ENCODE results near the gene DPYD. TPM values are rescaled to one million over a fixed set of nuclear protein-coding genes. Genes with fewer than 3 reads are reported as not detected.

The DPYD gene
- total and polyA plus RNA-seq, 9 of the 15 experiments (the other 6 are each of a cell fraction or from before 2014, with no cell fraction given) = 0.03 to 0.25 (median 0.08) TPM; not detected in 2

DNA sequence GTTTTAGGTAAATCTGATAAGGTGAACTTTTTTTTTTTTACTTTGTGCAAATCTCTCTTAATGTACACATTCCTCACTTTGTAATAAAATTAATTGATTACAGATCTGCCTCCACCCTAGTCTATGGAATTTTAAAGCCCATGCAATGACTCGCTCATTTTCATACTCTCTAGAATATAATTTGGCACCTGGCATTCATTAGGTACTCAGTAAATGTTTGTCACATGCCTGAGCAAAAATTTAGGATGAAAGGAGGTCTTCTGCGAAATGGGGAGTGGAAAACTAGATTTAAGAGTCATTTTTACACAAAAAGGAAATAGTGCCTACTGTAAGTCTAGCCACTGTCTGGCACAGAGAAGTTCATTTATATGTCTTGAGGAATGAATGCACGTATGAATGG, 350.1 kb downstream of the DPYD start:
- BruUV-seq (replicated peaks) = no TSS peak
- ChIA-PET CTCF (ENCODE audit: low intra/inter-chr PET ratio) (no interaction called here), POLR2A (interaction anchor here (0.6 kb wide), 1 partner anchor 881 kb away, joined by 7 read pairs; no protein-coding TSS in a partner anchor)
- no peaks in the 10 kb centered on the region for H4K20me1 ChIP-seq (replicated peaks; ENCODE audit: control insufficient read depth, insufficient read depth, low read length)
- in situ Hi-C loops (cut with MboI) (no loop called here), intact Hi-C loops (cut with micrococcal nuclease) (no loop called here)
- H3K9ac ChIP-seq (ENCODE audit: insufficient read depth in 1 of 2, low read depth in 2 of 2, low read length in 2 of 2) = no peak overlapping the region
- no peak overlapping the region for H3K4me3 ChIP-seq
- no peak for TF ChIP-seq CHD2 (IDR thresholded peaks at IDR 0.05; ENCODE audit: low read depth, low read length)
- no peak for TF ChIP-seq MYC (IDR thresholded peaks at IDR 0.05; ENCODE audit: low read depth, low read length)
- TF ChIP-seq MYC (CRISPR knock-in tag; IDR thresholded peaks at IDR 0.05; ENCODE audit: borderline replicate concordance, low read depth) = no peak
- TF ChIP-seq PTBP1 (IDR thresholded peaks at IDR 0.05; ENCODE audit: low read depth, low read length) = no peak
- TF ChIP-seq HMG20A (CRISPR knock-in tag; conservative IDR thresholded peaks at IDR 0.05) = no peak
- no peak for TF ChIP-seq PCBP2 (IDR thresholded peaks at IDR 0.05; ENCODE audit: low read depth, low read length, poor library complexity, severe bottlenecking)
- no peak for TF ChIP-seq RFX7 (CRISPR knock-in tag; IDR thresholded peaks at IDR 0.05)
- no peak overlapping the region for H3K4me2 ChIP-seq (ENCODE audit: insufficient read depth, low read length)
- H3K27me3 ChIP-seq (ENCODE audit: control insufficient read depth in 2 of 2, insufficient read depth in 2 of 2, low read length in 2 of 2) = no peaks in the 10 kb centered on the region
- ATAC-seq (no peak), FAIRE-seq (no peak), DNase-seq (ENCODE audit: extremely low read depth in 1 of 4, low spot score in 3 of 4) (no peak)
- H3K79me2 ChIP-seq (ENCODE audit: control insufficient read depth, insufficient read depth, low read length) = no peaks in the 10 kb centered on the region
- no peaks in the 10 kb centered on the region for H3K36me3 ChIP-seq (ENCODE audit: control insufficient read depth, insufficient read depth, low read length)
- H3K27ac ChIP-seq (ENCODE audit: extremely low read depth, low read depth, low read length) = no peak overlapping the region
- H3K4me1 ChIP-seq (replicated peaks in 1 of 2; ENCODE audit: control insufficient read depth in 2 of 2, insufficient read depth in 2 of 2, low read length in 2 of 2) = no peaks in the 10 kb centered on the region
- no peak overlapping the region for H2AFZ ChIP-seq (ENCODE audit: low read depth, low read length)
- 5% methylated on average over 3 of the region's 3 CpGs for WGBS (ENCODE audit: insufficient coverage, low coverage, missing lambda C conversion rate)
- no peaks in the 10 kb centered on the region for H3K9me3 ChIP-seq (replicated peaks; ENCODE audit: control insufficient read depth, insufficient read depth, low read depth, low read length)
- H3K9me1 ChIP-seq (ENCODE audit: control insufficient read depth, insufficient read depth, low read length) = no peaks in the 10 kb centered on the region
